ENCODE results near the gene COG5.
A peak's percentile ranks its signal among the peaks of the same experiment; 100 is the strongest.
"Not testable (repeated sequence)": the region's sequence is repeated elsewhere in the genome, so short reads cannot be mapped to it uniquely, and the experiment has no call there.

Gene COG5

GRCh38 chr7:107170051-107170915 lies 393.4 kb downstream of the COG5 start:
- no peak for DNase-seq

- DNase-seq, result peak; percentile 92
Measured at GRCh38 chr7:107169120-107170050, 394.3 kb downstream of the COG5 start.

GRCh38 chr7:107168233-107169119 lies 395.2 kb downstream of the COG5 start, which contains the start of gene HBP1:
HBP1 (plus strand) TSS chr7:107169003; CDS start chr7:107179894, 10,891 bp downstream.
- DNase-seq, result peak; percentile 99

- peak; percentile 62 for DNase-seq
Measured at GRCh38 chr7:107167483-107168232, 396.1 kb downstream of the COG5 start.

GRCh38 chr7:107166736-107167426 lies 396.8 kb downstream of the COG5 start:
- DNase-seq, result no peak

- DNase-seq, result no peak
Measured at GRCh38 chr7:107165341-107165740, 398.4 kb downstream of the COG5 start.

- no peak for DNase-seq
Measured at GRCh38 chr7:107164092-107164491, 399.6 kb downstream of the COG5 start.

GRCh38 chr7:107162475-107162874 lies 401.2 kb downstream of the COG5 start:
- no peak for DNase-seq

GRCh38 chr7:107161415-107161814 lies 402.3 kb downstream of the COG5 start:
- no peak for DNase-seq

- no peak for DNase-seq
Measured at GRCh38 chr7:107160389-107160788, 403.3 kb downstream of the COG5 start.

- no peak for DNase-seq
Measured at GRCh38 chr7:107158028-107158427, 405.7 kb downstream of the COG5 start.

GRCh38 chr7:107157091-107157490 lies 406.6 kb downstream of the COG5 start:
- no peak for DNase-seq

- DNase-seq, result not testable (repeated sequence)
Measured at GRCh38 chr7:107155726-107156125, 408.0 kb downstream of the COG5 start.

- no peak for DNase-seq
Measured at GRCh38 chr7:107154826-107155225, 408.9 kb downstream of the COG5 start.

- no peak for DNase-seq
Measured at GRCh38 chr7:107152011-107152410, 411.7 kb downstream of the COG5 start.
